ENCODE results near the gene CLIP3. TPM values are rescaled to one million over a fixed set of nuclear protein-coding genes. Genes with fewer than 3 reads are reported as not detected.
"Not testable (repeated sequence)": the region's sequence is repeated elsewhere in the genome, so short reads cannot be mapped to it uniquely, and the experiment has no call there.

CLIP3 gene
- polyA plus RNA-seq, 3 donors, result 47.2 to 49.8 (median 48.5) TPM

DNA sequence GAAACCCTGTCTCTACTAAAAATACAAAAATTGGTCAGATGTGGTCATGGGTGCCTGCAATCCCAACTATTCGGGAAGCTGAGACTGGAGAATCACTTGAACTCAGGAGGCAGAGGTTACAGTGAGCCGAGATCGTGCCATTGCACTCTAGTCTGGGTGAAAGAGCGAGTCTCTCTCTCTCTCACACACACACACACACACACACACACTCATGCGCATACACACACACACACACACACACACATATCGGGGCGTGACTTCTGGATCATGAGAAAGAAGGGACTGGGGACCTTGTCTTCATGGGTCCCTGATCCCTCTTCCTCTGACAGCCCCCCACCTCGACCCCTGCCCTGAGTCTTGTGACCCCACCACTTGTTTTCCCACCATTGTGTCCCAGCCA lies 49.5 kb downstream of the CLIP3 start:
- no peak for DNase-seq (ENCODE audit: low read depth in 3 of 3, low spot score in 2 of 3)

- DNase-seq (ENCODE audit: low read depth in 3 of 3, low spot score in 2 of 3), result not testable (repeated sequence)
Measured at GRCh38 chr19:35980997-35981396, 51.7 kb downstream of the CLIP3 start.

GRCh38 chr19:35978832-35979365 lies 53.8 kb downstream of the CLIP3 start:
- no peak for DNase-seq (ENCODE audit: low read depth in 3 of 3, low spot score in 2 of 3)

- no peak for DNase-seq (ENCODE audit: low read depth in 3 of 3, low spot score in 2 of 3)
Measured at GRCh38 chr19:35978271-35978670, 54.4 kb downstream of the CLIP3 start.

- no peak for DNase-seq (ENCODE audit: low read depth in 3 of 3, low spot score in 2 of 3)
Measured at GRCh38 chr19:35977446-35978222, 55.0 kb downstream of the CLIP3 start.

DNA sequence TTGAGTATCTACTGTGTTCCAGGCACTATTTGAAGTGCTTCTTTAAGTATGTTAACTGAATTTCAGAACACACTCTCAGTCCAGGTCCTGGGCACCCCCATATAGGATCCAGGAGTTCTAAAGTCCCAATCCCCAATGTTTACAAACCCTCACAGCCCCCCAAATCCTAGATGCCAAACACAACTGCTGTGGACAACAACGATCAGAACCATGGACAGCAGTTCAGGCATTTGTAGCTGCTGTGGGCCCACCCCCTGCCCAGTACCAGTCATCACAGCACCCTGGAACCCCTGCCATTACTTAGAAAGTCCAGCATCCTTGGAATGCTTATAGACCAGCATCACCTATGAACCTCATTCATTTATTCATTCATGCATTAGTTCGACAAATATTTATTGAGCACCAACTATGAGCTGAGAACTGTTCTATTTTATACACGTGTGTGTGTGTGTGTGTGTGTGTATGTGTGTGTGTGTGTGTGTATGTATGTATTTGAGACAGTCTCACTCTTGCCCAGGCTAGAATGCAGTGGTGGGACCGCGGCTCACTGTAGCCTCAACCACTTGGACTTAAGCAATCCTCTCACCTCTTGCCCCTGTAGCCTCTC lies 57.0 kb downstream of the CLIP3 start:
- no peak for DNase-seq (ENCODE audit: low read depth in 3 of 3, low spot score in 2 of 3)

GRCh38 chr19:35973487-35973886 lies 59.2 kb downstream of the CLIP3 start:
- no peak for DNase-seq (ENCODE audit: low read depth in 3 of 3, low spot score in 2 of 3)

- no peak for DNase-seq (ENCODE audit: low read depth in 3 of 3, low spot score in 2 of 3)
Measured at GRCh38 chr19:35966771-35967170, 65.9 kb downstream of the CLIP3 start.

Other genes starting within 250 kb of the CLIP3 start
- gene PRODH2, start 220.0 kb downstream of the CLIP3 start, polyA plus RNA-seq (ENCODE audit: insufficient read length in 3 of 3), result 10 to 100 TPM; 21.0 to 30.4 (median 24.1) TPM
- 100 to 1,000 TPM; 111 to 126 (median 124) TPM for gene NPHS1, start 180.4 kb downstream of the CLIP3 start, polyA plus RNA-seq (ENCODE audit: insufficient read length in 3 of 3)
- gene KIRREL2, start 176.0 kb downstream of the CLIP3 start, polyA plus RNA-seq (ENCODE audit: insufficient read length in 3 of 3), result 10 to 100 TPM in 1 of 3 donors, 1 to 10 TPM in 2; 8.8 to 10.4 (median 9.3) TPM
- gene APLP1, start 164.3 kb downstream of the CLIP3 start, polyA plus RNA-seq (ENCODE audit: insufficient read length in 3 of 3), result 10 to 100 TPM; 17.7 to 25.0 (median 23.4) TPM
- gene NFKBID, start 132.3 kb downstream of the CLIP3 start, polyA plus RNA-seq (ENCODE audit: insufficient read length in 3 of 3), result 1 to 10 TPM; 2.0 to 2.6 (median 2.2) TPM
- 1 to 10 TPM; 2.7 to 3.2 (median 2.8) TPM for gene HCST, start 130.3 kb downstream of the CLIP3 start, polyA plus RNA-seq (ENCODE audit: insufficient read length in 3 of 3)
- gene TYROBP, start 124.6 kb downstream of the CLIP3 start, polyA plus RNA-seq (ENCODE audit: insufficient read length in 3 of 3), result 10 to 100 TPM in 2 of 3 donors, 1 to 10 TPM in 1; 6.3 to 10.5 (median 10.3) TPM
- 1 to 10 TPM; 7.1 to 8.3 (median 7.4) TPM for gene LRFN3, start 96.5 kb downstream of the CLIP3 start, polyA plus RNA-seq (ENCODE audit: insufficient read length in 3 of 3)
- gene SDHAF1, start 37.7 kb downstream of the CLIP3 start, polyA plus RNA-seq (ENCODE audit: insufficient read length in 3 of 3), result 10 to 100 TPM; 11.2 to 12.0 (median 11.7) TPM
- 10 to 100 TPM in 1 of 3 donors, 1 to 10 TPM in 2; 9.8 to 10.1 (median 9.9) TPM for gene SYNE4, start 24.1 kb downstream of the CLIP3 start, polyA plus RNA-seq (ENCODE audit: insufficient read length in 3 of 3)
- 10 to 100 TPM; 13.7 to 15.9 (median 15.5) TPM for gene ALKBH6, start 18.7 kb downstream of the CLIP3 start, polyA plus RNA-seq (ENCODE audit: insufficient read length in 3 of 3)
- 10 to 100 TPM in 1 of 3 donors, 1 to 10 TPM in 2; 8.7 to 10.8 (median 9.3) TPM for gene THAP8, start 21.4 kb upstream of the CLIP3 start, polyA plus RNA-seq (ENCODE audit: insufficient read length in 3 of 3)
- 1 to 10 TPM; 4.0 to 4.7 (median 4.1) TPM for gene WDR62, start 22.0 kb upstream of the CLIP3 start, polyA plus RNA-seq (ENCODE audit: insufficient read length in 3 of 3)
- gene OVOL3, start 78.3 kb upstream of the CLIP3 start, polyA plus RNA-seq (ENCODE audit: insufficient read length in 3 of 3), result not detected
- gene POLR2I, start 82.0 kb upstream of the CLIP3 start, polyA plus RNA-seq (ENCODE audit: insufficient read length in 3 of 3), result 10 to 100 TPM; 39.8 to 51.8 (median 50.1) TPM
- 100 to 1,000 TPM; 110 to 122 (median 112) TPM for gene TBCB, start 82.6 kb upstream of the CLIP3 start, polyA plus RNA-seq (ENCODE audit: insufficient read length in 3 of 3)
- 100 to 1,000 TPM; 529 to 603 (median 569) TPM for gene CAPNS1, start 107.2 kb upstream of the CLIP3 start, polyA plus RNA-seq (ENCODE audit: insufficient read length in 3 of 3)
- 10 to 100 TPM; 24.3 to 28.2 (median 26.4) TPM for gene COX7A1, start 119.6 kb upstream of the CLIP3 start, polyA plus RNA-seq (ENCODE audit: insufficient read length in 3 of 3)
- 1 to 10 TPM; 6.3 to 7.0 (median 6.7) TPM for gene ZNF565, start 181.8 kb upstream of the CLIP3 start, polyA plus RNA-seq (ENCODE audit: insufficient read length in 3 of 3)
- gene ZNF146, start 182.2 kb upstream of the CLIP3 start, polyA plus RNA-seq (ENCODE audit: insufficient read length in 3 of 3), result 100 to 1,000 TPM; 145 to 170 (median 162) TPM

Data from right renal cortex interstitium (tissue), 3 donors.